GM12892 (cell line): ENCODE data around the gene BSN.
A peak's percentile ranks its signal among the peaks of the same experiment; 100 is the strongest.

ENCODE experiments used
- POLR2A ChIP-seq: IDR thresholded peaks from 2 replicates; pipeline ENCODE4 v1.6.1; 2011; ENCODE audit warnings: low read depth, low read length, control low read depth
- POLR2AphosphoS5 ChIP-seq: IDR thresholded peaks from 2 replicates; pipeline ENCODE4 v1.6.1; 2011; ENCODE audit warnings: low read depth, low read length, control low read depth
- TAF1 ChIP-seq: IDR thresholded peaks from 2 replicates; pipeline ENCODE4 v1.6.1; 2011; ENCODE audit warnings: low read depth, mild to moderate bottlenecking, control low read depth, low read length, borderline replicate concordance

DNA sequence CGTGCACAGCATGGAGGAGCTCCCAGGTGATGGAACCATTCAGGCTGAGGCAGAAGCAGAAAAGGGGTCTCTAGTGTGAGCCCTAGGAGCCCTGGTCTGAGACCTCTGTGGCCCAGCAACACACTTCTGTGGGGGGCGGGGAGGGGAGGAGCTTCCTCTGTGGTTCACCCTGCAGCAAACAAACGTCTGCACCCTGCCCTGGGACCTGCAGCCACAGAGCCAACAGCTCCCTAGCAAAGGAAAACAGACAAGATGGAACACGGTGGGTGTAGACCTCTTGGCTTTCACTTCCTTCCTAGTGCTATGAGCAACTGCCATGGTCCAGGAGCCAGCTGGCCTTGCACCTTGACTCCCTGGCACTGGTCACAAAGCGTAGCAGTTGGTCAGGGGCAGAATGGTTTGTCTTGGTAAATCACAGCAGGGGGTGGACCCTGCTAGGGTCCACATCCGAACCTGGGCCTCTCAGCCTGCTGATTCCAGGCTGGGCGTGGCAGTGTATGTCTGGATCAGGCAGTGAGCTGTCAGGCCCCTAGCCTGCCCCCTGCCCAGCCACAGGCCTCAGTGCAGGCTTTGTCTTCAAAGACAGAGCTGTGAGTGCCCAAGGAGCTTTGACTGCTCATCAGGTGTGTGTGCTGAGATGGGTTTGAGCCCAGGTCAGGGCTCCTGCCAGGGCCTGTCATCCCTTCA is 158.5 kb downstream of the BSN start:
- TF ChIP-seq POLR2A (0 out of 2 replicates have a peak, but pooled peaks have one; percentile 2), POLR2AphosphoS5 (no peak), TAF1 (no peak)
